ENCODE measurements around the gene SUDS3.

- TF ChIP-seq CTCF (IDR thresholded peaks at IDR 0.05): no peak
- TF ChIP-seq EZH2 (IDR thresholded peaks at IDR 0.05; ENCODE audit: borderline replicate concordance, insufficient read depth, low read depth, low read length, poor library complexity, severe bottlenecking): no peak
Measured at GRCh38 chr12:118456741-118457140, 80.4 kb downstream of the SUDS3 start.
